Measurements from ENCODE around the gene COBL.

Gene COBL

DNA sequence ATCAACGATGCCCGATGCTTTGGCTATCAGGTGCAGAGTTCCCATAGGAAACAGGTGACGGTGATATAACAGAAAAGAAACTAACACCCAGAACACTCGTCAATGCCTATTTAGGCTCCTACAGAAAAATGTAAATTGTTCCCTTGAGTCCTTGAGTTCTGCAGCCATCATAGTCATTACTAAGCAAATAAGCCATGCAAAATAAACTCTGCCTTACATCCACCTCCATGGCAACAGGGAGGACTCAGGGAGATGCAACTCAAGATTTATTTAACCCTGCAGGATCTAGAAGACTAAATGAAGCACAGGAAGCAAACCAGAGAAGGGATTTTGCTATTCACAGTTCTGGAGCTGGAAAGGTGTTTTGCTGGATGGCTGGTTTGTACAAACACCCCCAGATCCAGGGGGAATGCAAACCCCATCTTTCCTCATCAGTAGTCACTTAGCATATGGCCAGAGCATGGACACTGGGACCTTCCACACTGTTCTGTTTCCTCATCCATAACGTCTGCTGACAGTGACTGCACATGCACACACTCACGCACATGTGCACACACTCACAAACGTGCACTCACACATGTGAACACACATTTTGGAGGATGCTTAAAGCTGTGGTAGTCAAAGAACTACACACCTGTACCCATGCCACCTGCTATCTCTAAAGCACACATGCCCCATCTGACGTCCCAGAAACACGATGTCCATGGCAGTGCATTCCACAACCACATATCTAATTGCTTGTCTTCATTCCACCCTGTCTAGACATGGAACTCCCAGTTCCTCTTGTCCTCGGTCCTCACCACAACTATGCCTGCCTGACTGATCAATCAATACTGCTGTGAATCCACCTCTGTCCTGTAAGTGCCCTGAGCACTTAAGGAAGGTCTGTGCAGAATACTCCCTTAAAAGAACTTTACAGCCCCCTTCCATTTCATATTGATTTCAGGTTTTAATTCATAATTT is 178.2 kb downstream of the COBL start:
- TF ChIP-seq, protein P1, sequence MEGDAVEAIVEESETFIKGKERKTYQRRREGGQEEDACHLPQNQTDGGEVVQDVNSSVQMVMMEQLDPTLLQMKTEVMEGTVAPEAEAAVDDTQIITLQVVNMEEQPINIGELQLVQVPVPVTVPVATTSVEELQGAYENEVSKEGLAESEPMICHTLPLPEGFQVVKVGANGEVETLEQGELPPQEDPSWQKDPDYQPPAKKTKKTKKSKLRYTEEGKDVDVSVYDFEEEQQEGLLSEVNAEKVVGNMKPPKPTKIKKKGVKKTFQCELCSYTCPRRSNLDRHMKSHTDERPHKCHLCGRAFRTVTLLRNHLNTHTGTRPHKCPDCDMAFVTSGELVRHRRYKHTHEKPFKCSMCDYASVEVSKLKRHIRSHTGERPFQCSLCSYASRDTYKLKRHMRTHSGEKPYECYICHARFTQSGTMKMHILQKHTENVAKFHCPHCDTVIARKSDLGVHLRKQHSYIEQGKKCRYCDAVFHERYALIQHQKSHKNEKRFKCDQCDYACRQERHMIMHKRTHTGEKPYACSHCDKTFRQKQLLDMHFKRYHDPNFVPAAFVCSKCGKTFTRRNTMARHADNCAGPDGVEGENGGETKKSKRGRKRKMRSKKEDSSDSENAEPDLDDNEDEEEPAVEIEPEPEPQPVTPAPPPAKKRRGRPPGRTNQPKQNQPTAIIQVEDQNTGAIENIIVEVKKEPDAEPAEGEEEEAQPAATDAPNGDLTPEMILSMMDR (IDR thresholded peaks at IDR 0.05; ENCODE audit: borderline replicate concordance, insufficient read depth, low read depth, low read length), result no peak
- no peak overlapping the region for H3K4me3 ChIP-seq (ENCODE audit: low read depth, low read length)

DNA sequence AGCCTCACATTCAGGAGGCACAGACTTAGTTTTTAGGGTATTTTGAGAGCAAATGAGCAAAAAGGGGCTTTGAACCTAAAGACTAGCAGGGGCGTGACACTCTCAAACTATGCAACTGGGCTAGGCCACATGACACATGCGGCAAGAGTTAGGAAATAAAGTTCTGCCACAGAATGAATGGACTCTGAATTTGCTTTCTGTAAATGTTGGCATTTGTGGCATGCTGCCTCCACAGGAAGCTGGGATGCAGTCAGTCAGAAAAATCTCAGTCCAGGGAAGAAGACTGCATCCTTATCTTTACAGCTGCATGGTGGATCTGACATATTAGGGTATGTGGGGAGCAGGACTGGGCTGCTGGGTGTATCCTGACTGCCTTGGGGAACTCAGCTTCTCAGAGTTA is 181.0 kb downstream of the COBL start:
- no peak overlapping the region for H3K4me3 ChIP-seq (ENCODE audit: low read depth, low read length)
- TF ChIP-seq, protein P1 (IDR thresholded peaks at IDR 0.05; ENCODE audit: borderline replicate concordance, insufficient read depth, low read depth, low read length), result no peak

DNA sequence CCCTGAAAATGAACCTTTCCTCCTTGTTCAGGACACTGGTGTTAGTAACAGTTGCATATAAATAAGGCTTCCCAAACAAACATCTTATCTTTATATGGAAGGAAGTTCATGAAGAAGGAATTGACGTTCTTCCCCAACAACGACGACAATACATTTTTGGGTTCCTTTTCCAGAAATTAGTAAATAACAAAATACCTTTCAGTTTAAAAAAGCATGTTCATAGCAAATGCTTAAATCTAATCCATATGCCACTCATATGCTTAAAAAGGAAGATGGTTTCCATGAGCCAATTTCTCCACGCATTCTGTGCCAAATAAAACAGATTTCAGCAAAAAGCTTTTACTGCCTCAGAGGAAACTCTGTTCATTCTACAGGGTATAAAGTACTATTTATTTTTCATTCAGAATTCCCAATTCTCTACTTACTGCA is 182.6 kb downstream of the COBL start:
- TF ChIP-seq, protein P1 (IDR thresholded peaks at IDR 0.05; ENCODE audit: borderline replicate concordance, insufficient read depth, low read depth, low read length), result no peak
- H3K4me3 ChIP-seq (ENCODE audit: low read depth, low read length), result no peak overlapping the region

DNA sequence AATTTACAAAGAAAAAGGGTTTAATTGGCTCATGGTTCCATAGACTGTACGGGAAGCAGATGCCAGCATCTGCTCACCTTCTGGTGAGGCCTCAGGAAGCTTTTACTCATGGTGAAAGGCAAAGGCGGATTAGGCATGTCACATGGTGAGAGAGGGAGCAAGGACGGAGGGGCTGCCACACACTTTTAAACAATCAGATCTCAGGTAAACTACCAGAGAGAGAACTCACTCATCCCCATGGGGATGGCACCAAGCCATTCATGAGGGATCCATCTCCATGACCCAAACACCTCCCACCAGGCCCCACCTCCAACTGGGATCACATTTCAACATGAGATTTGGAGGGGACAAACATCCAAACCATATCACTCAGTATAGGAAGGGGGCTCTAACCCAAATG is 183.9 kb downstream of the COBL start:
- TF ChIP-seq, protein P1 (IDR thresholded peaks at IDR 0.05; ENCODE audit: borderline replicate concordance, insufficient read depth, low read depth, low read length), result no peak

DNA sequence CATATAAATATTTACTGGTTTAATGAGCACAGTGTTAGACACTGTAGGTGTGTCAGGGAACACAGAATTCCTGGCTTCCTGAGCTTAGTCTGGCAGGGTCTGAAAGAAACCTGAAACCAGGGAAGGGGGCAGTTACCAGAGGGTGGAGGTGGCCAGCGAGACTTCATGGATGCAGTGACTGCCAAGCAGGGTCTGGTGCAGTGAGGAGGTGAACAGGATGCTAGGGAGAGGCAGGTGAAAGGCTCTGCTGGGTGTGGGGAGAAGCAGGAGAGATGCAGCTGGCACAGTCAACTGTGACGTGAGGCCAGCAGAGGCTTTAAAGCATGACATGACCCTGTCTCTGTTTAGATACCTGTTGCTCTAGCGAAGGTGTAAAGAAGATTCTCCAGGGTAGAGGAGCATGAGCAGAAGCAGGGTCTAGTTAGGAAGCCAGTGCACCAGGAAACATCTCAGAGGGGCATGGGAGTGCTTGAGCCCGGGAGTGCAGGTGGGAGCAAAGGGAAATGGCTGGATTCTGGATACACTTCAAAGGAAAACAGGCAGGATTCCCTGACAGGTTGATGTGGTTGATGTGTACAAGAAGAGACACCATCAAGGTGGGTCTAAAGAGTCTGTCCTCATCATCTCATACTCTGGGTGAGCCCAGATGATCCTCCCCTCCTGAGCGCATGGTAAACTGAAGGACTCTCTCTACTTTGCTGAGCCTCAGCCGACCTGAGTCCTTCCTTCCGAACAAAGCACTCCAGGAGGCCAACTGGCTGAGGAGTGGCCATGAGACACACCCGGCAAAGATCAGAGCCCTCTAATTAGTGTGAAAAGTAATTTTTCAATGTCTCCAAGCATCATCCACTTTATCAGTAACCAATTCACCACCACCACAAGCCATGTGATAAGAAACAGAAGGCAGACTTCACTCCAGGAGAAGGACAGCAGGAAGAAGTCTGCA is 186.8 kb downstream of the COBL start:
- H3K4me3 ChIP-seq (ENCODE audit: low read depth, low read length), result no peak overlapping the region
- TF ChIP-seq, protein P1 (IDR thresholded peaks at IDR 0.05; ENCODE audit: borderline replicate concordance, insufficient read depth, low read depth, low read length), result no peak

More for the DNA sequence above, 183.9 kb downstream of the COBL start:
- no peak overlapping the region for H3K4me3 ChIP-seq (ENCODE audit: low read depth, low read length)

DNA sequence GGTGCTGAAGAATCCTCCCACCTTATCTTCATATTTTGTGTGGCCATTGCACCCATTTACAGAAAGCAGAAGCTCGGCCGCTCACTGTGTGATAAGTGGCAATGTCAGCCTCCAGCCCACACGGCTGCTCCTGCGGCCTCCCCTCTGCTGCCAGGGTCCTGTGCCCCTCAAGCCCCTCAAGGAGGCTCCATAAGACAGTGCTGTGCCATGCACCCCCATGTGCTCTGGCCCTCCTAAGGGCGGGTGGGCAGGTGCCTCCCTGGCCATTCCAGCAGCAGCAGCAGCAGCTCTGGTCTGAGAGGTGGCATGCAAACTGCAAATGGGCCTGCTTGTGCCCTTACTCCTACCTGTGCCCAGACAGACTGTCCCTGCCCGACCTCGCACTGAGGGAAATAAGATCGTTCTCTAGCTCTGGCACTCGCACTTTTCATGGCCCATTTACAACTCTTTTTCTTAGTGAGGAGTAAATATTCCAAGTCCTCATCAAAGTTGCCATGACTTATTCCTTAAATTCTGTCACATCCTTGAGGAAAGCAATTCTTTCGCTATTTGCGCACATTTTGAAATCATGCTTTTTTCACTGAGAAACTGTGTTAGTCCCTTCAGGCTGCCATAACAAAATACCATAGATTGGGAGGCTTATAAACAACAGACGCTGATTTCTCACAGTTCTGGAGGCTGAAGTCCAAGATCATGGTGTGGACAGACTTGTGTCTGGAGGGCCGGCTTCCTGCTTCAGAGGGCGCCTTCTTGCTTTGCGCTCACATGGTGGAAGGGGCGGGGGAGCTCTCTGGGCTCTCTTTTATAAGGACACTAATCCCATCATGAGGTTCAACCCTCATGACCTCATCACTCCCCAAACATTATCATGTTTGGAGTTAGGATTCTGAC is 187.8 kb downstream of the COBL start:
- TF ChIP-seq, protein P1 (IDR thresholded peaks at IDR 0.05; ENCODE audit: borderline replicate concordance, insufficient read depth, low read depth, low read length), result no peak
- no peak overlapping the region for H3K4me3 ChIP-seq (ENCODE audit: low read depth, low read length)
